Pulmonary artery endothelial cell (primary cell): ENCODE measurements around the gene RAP2B. TPM values are rescaled to one million over a fixed set of nuclear protein-coding genes. Genes with fewer than 3 reads are reported as not detected.
"Not testable (repeated sequence)": the region's sequence is repeated elsewhere in the genome, so short reads cannot be mapped to it uniquely, and the experiment has no call there.

ENCODE experiments used
- DNase-seq: peaks from one replicate; pipeline ENCODE4 v3.0.0-alpha.2; 2011; ENCODE audit warnings: low read depth, low spot score
- total RNA-seq: library from RNA; depleted of rRNA; stranded (reverse); fragments of >200 nt; gene quantifications from 2 replicates; pipeline ENCODE4 v1.2.3, GENCODE V29; 2014

Gene RAP2B
- total RNA-seq, 1 donor from 2014 or later, result 54.0 TPM

- no peak for DNase-seq
Observed at GRCh38 chr3:153192327-153192726, 30.3 kb downstream of the RAP2B start.

- not testable (repeated sequence) for DNase-seq
Observed at GRCh38 chr3:153193786-153194476, 31.9 kb downstream of the RAP2B start.

- no peak for DNase-seq
Observed at GRCh38 chr3:153195349-153195879, 33.4 kb downstream of the RAP2B start.

- peak; percentile 11 for DNase-seq
Observed at GRCh38 chr3:153209596-153209995, 47.6 kb downstream of the RAP2B start.

GRCh38 chr3:153210146-153210545 is 48.1 kb downstream of the RAP2B start:
- DNase-seq, result no peak

- no peak for DNase-seq
Observed at GRCh38 chr3:153210660-153211059, 48.6 kb downstream of the RAP2B start.

GRCh38 chr3:153215497-153215896 is 53.5 kb downstream of the RAP2B start:
- DNase-seq, result no peak

- DNase-seq, result no peak
Observed at GRCh38 chr3:153215966-153216365, 53.9 kb downstream of the RAP2B start.

GRCh38 chr3:153216928-153217327 is 54.9 kb downstream of the RAP2B start:
- DNase-seq, result no peak

- DNase-seq, result no peak
Observed at GRCh38 chr3:153219146-153219545, 57.1 kb downstream of the RAP2B start.
